Measurements from ENCODE around the gene CCNY.

GRCh38 chr10:35611750-35612149 is 275.4 kb downstream of the CCNY start:
- no peak for TF ChIP-seq CREB1 (IDR thresholded peaks at IDR 0.05; ENCODE audit: low read depth)
- TF ChIP-seq REST (IDR thresholded peaks at IDR 0.05; ENCODE audit: low read depth), result no peak
- TF ChIP-seq YY1 (IDR thresholded peaks at IDR 0.05; ENCODE audit: low read depth), result no peak
- no peak for TF ChIP-seq TCF12 (IDR thresholded peaks at IDR 0.05; ENCODE audit: low read depth)
- TF ChIP-seq ZBTB7A (IDR thresholded peaks at IDR 0.05; ENCODE audit: low read depth), result no peak

All from Ishikawa (cell line).